Left cardiac atrium (tissue), 4 donors: ENCODE data around the gene CD1C. TPM values are rescaled to one million over a fixed set of nuclear protein-coding genes. Genes with fewer than 3 reads are reported as not detected.
"Not testable (repeated sequence)": the region's sequence is repeated elsewhere in the genome, so short reads cannot be mapped to it uniquely, and the experiment has no call there.

ENCODE experiments used
- ATAC-seq, 2 donors: fragments of 200-7000 bp; cut with Tn5 transposase; one replicate each; pipeline ENCODE4 v1.9.1; 2020; ENCODE audit warnings: mild to moderate bottlenecking in 2 of 2, moderate library complexity in 2 of 2
- DNase-seq: peaks from one replicate; pipeline ENCODE4 v3.0.0-alpha.2; 2020
- intact Hi-C, 2 donors: fragments of 100-400 bp; cut with DNase I; formaldehyde crosslinking; loops; one replicate each; pipeline versions ENCODE4 v1.14.1 to v1.15.1; 2022 to 2023
- long read RNA-seq: library from polyadenylated mRNA; unstranded; transcript quantifications from one replicate; pipeline ENCODE4 v2.0.0, GENCODE V29; 2021
- total RNA-seq, 2 donors: library from RNA; stranded (reverse); fragmentation: NEBNext Ultra II Directional; extraction: Animal tissue kit (Norgen Biotek cat#: 25700); gene quantifications; one replicate each; pipeline ENCODE4 v1.2.1, GENCODE V29; 2021
- donor health status: DM: no; HTN: yes; CAD: no.
- donor health status: DM: no; HTN: yes; CAD: no; lungs with severe emphysema.
- donor health status: DM: yes; HTN: yes; CAD: no.
- donor health status: Dilated cardiomyopathy.

The CD1C gene
- under 1 TPM in 1 of 2 donors, not detected in 1; 0.50 TPM for total RNA-seq
- long read RNA-seq: 0 reads

DNA sequence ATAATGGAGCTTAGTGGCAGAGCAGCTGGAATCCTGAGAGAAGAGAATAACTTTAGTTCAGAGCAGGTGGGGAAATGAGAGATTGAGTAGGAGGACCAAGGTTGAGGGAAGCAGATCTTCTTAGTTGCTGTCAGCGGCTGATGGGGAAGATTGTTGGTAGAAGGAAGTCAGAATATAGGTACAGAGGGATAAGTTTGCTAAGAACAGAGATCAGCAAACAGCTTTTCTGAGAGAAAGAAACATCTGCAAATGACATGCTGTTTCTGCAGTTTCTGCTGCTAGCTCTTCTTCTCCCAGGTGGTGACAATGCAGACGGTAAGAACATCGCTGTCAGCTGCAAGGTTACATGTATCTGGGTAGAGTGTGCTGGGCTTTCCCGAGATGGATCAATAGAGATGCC lies at the start of gene CD1C:
Gene CD1C, plus strand, starts transcription at position 113 of the 400 bp plus-strand sequence. Its CDS starts 142 bp downstream, at position 255.
- no peak for ATAC-seq
- DNase-seq: no peak
- intact Hi-C loops: no loop called here

DNA sequence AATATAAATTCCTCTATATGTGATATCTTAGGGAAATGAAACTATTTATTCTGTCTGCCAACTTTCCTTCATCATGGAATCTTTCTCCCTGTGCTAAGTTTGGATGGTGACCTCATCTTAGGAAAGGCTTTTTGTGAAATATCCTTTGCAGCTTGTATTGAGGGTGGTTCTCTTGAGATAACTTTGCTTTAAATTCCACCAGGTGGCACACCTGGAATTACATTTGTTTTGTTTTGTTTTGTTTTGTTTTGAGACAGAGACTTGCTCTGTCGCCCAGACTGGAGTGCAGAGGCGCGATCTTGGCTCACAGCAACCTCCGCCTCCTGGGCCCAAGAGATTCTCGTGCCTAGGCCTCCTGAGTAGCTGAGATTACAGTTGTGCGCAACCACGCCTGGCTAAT lies 43.1 kb upstream of the CD1C start:
- intact Hi-C loops: no loop called here
- DNase-seq: no peak

DNA sequence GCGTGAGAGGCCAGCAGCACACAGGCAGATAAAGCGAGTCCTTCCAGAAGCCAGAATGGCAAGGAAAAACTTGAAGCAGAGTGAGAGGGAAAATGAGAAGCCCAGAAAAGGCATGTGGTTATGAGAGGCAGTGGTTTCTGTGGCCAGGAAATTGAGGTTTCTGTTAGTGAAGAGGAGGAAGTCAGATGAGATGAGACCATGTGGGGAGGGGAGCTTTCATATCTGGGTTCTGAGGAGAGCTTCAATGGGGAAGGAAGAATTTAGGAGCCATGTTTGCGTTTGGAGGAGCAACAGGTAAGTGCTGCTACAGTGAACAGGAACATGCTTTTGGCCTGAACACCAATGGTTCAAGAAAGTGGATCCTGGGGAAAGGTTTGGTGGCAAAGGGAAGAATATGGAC lies 41.6 kb upstream of the CD1C start:
- DNase-seq (no peak), ATAC-seq (peak; percentile 51 to 59)
- intact Hi-C loops: no loop called here

More for the DNA sequence above, 43.1 kb upstream of the CD1C start:
- peak in 1 of 2 donors; percentile 67 for ATAC-seq

DNA sequence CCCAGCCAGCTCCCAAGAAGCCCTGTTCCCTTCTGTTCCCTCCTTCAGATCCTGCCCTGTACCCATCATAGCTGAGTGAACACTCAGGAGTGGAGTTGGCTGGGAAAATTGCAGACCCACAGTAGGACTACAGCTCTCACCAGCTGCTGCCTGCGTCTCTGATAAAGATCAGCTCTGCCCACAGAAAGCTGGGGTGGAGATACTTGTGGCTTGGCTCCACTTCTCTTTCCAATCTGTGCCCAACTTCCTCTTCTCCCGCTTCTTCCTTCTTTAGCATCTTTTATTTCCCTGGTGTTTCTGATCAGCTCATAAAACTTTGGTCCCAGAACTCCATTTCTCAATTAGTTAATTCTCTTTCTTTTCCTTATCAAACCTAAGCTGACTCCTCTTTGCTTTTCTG lies 41.0 kb upstream of the CD1C start:
- ATAC-seq: peak in 1 of 2 donors; percentile 53
- intact Hi-C loops: no loop called here
- DNase-seq: no peak

DNA sequence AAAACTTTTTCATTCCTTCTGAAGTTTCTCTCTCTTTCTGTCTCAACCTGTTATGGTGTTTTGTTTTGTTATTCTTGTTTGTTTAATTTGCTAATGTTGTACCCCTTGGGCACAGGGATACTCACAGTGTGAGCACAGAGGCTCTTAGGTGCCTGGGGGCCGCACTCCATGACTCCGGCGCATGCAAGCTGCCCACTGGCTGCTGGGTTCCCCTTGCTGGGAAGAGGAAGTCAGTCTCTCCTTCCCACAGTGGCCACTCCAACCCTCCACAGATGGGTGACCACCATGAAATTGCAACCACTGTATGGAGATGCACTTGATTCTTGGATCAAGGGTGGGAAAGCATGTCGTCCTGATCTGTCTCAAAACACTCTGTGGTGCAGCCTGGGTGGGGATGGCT lies 40.1 kb upstream of the CD1C start:
- no peak for DNase-seq
- intact Hi-C loops: no loop called here
- no peak for ATAC-seq

DNA sequence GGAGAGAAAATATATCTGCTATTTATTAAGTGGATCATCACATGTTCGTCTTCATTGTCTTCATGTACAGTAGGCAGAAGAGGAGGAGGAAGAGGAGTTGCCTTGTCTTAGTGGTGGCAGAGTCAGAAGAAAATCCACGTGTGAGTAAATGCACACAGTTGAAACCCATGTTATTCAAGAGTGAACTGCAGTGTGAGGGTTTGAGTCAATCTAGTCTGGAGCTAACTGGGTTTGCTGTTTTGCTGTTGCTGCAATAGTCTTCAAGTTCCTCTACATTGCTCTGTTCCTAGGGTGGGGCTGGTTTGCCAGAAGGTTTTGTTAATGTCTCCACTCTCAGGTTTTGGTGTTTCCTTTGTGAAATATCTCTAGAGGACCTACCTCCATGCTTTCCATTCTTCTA lies 38.6 kb upstream of the CD1C start:
- DNase-seq (no peak), ATAC-seq (no peak)
- intact Hi-C loops: no loop called here

DNA sequence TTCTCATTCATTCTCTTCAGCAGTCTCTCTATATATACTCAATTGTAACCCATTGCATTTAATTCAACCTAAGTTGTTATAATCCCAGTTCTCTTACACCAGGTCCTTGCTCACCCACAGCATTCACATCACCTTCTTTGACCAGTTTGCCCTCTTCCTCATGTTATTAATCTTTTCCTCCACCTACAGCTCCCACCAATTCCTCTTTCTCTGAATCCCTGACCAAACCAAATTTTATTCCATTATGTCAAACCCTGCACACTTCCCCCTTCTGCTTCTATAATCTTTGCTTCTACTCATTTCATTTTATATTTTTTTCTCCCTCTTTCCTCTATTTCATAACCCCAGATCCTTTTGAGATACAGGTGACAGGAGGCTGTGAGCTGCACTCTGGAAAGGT lies 34.1 kb upstream of the CD1C start:
- intact Hi-C loops: no loop called here
- no peak for DNase-seq
- ATAC-seq: no peak

DNA sequence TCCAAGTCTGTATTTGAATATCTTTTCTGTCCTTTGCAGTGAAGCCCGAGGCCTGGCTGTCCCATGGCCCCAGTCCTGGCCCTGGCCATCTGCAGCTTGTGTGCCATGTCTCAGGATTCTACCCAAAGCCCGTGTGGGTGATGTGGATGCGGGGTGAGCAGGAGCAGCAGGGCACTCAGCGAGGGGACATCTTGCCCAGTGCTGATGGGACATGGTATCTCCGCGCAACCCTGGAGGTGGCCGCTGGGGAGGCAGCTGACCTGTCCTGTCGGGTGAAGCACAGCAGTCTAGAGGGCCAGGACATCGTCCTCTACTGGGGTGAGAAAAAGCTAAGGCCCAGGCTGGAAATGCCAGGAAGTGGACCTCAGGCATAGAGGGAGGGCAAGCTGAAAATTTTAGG lies 33.0 kb upstream of the CD1C start:
- intact Hi-C loops, DNase-seq, ATAC-seq: not testable (repeated sequence)

DNA sequence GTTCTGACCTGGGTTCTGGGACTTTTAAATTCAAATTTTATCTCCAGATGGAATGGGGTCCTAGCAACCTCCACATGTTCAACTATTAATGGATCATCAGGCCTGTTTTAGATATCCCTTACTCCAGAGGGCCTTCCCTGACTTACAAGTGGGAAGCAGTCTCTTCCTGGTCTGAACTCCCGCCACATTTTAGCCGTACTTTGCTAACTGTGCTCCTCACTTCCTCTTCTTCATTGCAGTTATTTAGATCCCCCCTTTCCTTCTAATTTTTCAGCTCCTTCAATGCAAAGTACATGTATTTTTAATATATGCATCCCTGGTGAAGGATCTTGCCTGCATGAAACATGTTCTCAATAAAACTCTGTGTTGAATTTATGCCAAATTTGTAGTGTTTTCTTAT lies 31.8 kb upstream of the CD1C start:
- DNase-seq: no peak

DNA sequence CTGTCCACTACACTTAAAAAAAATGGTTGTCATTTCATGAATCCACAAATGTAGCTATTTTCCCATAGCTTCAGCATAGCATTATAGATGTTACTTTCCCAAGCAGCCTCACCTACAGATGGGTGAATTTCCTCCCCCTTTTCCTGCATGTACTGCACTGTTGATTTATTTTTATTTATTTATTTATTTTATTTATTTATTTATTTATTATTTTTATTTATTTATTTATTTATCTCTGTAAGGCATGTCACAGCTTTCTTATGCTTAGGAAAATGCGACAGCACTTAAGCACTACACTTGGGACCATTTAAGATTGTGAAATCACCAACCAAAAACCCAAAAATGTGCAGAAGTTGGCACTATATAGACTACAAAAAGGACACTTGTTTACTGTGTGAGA lies 30.6 kb upstream of the CD1C start:
- intact Hi-C loops: no loop called here
- DNase-seq (no peak), ATAC-seq (no peak)

More for the DNA sequence above, 31.8 kb upstream of the CD1C start:
- intact Hi-C loops: no loop called here
- ATAC-seq: no peak

DNA sequence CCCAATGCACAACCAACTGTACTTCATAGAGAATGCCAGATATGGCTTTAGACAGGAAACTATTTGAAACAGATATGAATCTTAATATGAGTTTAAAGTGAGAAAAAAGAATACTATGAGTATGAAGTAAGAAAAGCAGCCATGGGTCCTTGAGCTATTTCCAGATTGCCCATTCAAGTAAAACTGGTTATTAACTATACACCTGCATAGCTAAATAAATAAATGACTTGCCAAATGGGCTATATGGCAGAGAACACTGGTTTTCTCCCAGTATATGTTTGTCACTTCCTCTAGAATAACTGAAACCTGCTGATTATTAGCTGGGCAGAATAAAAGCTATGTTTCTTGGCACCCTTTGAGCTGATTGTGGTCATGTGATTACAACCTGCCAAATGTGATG lies 17.0 kb upstream of the CD1C start:
- DNase-seq (no peak), ATAC-seq (no peak)
- intact Hi-C loops: no loop called here

DNA sequence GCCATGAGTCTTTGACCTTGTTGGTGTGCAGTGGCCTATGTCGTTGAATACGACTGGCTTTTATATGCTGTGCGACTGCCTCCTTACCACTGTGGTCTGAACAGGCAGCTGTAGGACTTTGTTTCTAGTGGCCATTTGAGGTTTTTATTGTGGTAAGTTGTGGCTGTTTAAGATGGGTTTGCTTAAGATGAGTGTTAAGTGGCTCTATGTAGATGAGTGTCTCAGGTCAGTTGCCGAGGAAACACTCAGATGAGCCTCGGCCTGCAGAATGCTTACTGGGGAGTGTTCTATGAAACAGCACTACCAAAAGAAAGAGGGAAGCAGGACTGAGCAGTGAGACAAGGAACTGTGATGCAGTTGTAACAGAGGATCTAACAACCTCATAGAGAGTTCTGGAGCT lies 14.9 kb upstream of the CD1C start:
- ATAC-seq (no peak), DNase-seq (no peak)
- intact Hi-C loops: no loop called here

DNA sequence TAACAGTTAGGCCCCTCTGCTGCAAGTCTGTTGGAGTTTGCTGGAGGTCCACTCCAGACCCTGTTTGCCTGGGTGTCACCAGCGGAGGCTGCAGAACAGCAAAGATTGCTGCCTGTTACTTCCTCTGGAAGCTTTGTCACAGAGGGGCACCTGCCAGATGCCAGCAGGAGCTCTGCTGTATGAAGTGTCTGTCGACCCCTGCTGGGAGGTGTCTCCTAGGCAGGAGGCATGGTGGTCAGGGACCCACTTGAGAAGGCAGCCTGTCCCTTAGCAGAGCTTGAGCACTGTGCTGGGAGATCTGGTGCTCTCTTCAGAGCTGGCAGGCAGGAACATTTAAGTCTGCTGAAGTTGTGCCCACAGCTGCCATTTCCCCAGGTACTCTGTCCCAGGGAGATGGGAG lies 7.3 kb upstream of the CD1C start:
- ATAC-seq, DNase-seq, intact Hi-C loops: not testable (repeated sequence)

DNA sequence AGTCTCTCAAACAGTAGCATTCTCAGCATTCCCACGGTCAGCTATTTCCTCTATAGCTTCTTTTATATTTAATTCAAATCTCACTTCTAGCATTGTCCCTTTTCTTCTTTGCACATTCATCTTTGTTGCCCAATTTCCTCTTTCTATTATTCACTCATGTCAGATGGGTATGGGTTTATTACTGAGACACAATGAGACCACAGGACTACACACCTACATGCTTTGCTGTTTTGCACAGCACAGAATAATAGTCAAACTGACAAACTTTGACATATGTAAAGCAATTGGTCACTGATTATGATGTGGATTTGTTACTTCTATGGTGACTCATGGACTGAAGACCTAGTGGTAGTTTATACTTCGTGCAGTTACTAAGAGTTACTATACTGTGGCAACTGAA lies 5.8 kb upstream of the CD1C start:
- DNase-seq (no peak), ATAC-seq (no peak)
- intact Hi-C loops: no loop called here

DNA sequence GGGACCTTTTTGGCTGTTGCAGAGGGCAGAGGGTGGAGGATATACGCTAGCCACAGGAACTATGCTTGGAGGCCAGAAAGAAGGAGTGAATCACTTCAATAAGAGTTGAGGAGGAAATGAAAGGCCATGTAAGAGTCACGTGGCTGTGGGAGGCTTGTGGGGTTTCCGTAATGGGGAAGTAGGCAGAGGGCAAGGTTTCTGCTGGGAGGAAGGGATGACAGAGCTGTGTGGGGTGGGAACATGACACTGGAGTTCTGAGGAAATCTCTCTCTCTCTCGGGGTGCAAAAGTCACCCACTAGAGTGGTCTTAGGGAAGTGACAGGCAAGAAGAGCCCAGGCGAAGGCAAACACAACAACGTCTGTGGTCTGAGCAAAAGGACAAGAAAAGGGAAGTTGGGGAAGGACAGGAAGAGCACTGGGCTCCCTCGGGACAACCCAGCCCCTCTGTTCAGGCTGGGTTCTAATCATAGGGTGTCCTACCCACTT lies 3.9 kb upstream of the CD1C start:
- DNase-seq (peak; percentile 34), ATAC-seq (peak; percentile 67 to 93)
- intact Hi-C loops: no loop called here

DNA sequence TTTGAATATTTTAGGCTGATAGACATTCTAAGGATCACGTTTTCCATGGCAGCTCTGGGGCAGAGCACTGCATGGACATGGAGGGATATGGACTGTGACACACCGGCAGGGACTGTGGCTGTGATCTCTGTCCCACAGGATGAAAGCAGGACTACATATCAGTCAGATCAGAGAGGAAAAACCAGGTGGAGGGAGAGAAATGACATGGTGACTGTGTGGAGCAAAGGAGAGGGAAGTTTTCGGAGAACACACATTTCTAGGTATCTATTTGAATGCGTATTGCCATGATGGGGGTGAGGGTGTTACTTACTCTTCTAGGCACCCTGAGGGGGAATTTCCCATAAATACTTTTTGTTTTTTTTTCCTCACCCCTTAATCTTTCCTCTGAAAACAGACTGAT lies 3.2 kb upstream of the CD1C start:
- DNase-seq (no peak), ATAC-seq (no peak)
- intact Hi-C loops: no loop called here

DNA sequence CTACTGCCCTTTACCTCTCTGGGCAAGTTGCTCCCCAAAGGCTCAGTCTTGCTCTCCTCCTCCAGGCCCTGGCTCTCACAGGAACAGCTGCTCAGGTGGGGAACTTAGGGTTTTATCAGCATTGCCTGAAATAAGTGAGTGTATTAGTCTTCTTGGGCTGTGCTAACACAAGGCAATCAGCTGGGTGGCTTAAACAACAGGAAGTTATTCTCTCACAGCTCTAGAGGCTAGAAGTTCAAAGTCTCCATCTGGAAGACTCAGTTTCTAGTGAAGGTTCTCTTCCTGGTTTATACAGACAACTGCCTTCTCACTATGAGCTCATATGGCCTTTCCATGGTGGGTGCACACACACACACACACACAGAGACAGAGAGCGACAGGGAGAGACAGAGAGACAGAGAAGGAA lies 2.8 kb upstream of the CD1C start:
- no peak for DNase-seq
- intact Hi-C loops: no loop called here
- ATAC-seq: no peak

DNA sequence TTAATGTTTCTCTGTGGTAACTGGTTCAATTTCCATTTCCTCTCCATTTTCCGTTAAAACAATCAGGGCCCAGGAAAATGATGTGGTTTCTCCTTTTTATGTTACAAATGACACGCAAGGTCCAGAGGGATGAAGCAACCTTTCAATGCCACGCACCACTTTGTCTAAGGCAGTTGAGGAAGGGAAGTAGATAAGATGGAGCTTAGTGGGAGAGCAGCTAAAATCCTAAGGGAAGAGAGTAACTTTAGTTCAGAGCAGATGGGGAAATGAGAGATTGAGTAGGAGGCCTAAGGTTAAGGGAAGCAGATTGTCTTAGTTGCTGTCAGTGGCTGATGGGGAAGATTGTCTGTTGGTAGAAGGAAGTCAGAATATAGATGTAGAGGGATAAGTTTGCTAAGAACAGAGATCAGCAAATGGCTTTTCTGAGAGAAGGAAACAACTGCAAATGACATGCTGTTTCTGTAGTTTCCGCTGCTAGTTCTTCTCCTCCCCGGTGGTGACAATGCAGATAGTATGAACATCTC lies 660 bp downstream of the CD1C start:
- ATAC-seq: no peak
- DNase-seq: no peak
- intact Hi-C loops: no loop called here

DNA sequence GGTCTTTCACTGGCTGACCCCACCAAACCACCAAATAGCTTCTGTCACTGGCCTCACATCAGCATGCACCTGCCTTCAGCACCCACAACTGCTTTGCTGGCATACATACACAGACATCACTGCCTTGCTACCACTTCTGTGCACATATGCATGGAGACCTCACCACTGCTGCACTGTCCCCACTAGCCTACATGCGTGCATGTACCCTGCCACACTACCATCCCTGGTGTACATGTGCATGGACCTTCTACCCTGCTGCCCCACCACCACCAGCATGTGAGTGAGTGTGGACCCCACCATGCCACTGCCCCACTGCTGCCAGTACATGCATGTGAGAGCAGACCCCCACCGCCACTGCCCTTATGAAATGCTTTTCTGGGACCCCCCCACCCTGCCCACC lies 6.1 kb downstream of the CD1C start:
- no peak for ATAC-seq
- intact Hi-C loops: no loop called here
- no peak for DNase-seq

DNA sequence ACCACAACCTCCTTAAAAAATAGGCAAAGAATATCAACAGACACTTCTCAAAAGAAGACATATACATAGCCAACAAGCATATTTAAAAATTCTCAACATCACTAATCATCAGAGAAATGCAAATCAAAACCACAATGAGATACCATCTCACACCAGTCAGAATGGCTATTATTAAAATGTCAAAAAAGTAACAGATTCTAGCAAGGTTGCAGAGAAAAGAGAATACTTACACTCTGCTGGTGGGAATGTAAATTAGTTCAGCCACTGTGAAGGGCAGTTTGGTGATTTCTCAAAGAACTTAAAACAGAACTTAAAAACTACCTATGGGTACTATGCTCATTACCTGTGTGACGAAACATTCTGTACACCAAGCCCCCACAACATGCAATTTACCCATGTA lies 20.9 kb downstream of the CD1C start:
- no peak for ATAC-seq
- no peak for DNase-seq
- intact Hi-C loops: no loop called here

DNA sequence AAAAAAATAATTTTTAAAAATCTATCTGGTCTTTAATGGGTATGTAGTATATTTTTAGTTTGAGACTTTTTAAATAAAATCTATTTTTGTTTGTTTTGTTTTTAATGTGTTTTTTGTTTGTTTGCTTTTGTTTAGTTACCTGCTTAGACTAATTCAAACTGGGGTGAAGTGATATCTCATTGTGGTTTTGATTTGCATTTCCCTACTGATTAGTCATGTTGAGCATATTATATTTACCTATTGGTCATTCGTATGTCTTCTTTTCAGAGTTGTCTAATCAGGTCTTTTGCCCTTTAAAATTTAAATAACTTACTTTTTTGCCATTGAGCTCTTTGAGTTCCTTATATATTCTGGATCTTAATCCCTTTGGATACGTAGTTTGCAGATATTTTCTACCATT lies 21.3 kb downstream of the CD1C start:
- no peak for ATAC-seq
- intact Hi-C loops: no loop called here

DNA sequence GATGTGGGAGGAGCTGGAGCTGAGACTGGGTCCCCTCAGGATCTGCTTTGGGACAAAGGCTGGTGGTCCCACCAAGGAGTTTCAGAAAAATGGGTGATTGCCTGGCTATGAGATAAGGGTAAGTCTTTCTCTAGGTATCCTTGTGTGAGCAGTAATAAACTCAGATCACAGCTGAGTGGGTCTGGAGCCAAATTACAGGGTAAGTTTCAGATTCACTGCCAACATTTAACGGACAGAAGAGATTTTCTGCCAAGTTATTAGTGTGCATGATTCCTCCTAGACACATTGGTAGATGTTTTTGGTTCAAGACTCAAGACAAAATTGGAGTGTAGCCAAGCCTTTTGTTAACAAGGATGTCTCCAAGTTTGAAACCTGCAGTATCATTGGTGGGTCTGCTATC lies 34.1 kb downstream of the CD1C start:
- ATAC-seq: no peak
- no peak for DNase-seq
- intact Hi-C loops: no loop called here

More for the DNA sequence above, 21.3 kb downstream of the CD1C start:
- no peak for DNase-seq
